IPS-11a (cell line): Measurements from ENCODE around the gene PCSK2.

Experiments used
- H3K4me3 ChIP-seq: one replicate; pipeline ENCODE4 v1.5.1; 2013; ENCODE audit warnings: low read depth, low read length, control low read depth

Gene PCSK2

DNA sequence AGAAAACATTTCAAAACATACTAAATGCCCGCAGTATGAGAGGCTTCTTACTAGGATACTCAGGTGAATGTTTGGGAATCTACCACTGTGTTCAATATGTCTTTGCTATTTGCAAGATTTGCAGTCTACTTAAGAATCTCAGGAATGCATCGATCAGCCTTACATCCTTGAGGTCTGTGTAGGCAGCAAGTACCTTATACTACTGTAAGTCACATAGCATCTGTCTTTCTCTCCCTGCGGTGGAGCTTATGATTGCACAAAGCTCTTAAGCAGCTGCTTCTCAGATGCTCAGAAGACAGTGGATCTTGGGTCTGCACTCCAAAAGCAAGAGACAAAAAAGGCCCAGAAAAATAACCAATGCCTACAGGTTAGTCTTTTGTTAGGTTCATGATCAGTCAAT, 21.4 kb downstream of the PCSK2 start:
- no peak overlapping the region for H3K4me3 ChIP-seq

DNA sequence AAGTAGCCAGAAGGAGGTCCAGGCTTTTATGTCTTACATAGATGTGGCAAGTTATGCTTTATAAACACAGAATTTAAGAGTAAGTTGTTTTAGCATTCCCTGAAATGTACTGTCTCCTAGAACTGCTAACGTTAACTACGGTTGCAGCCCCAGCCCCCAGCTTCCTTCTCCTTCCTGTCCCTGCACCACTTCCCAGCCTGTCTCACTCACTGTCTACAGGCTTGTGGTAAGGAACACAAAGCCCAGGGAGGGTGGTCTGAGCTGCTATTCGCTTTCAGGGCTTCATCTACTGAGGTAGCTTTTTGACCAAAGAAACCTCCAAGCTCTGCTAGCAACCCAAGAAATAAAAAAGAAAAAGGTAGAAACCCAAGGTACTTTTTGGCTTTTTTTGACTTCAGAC, 35.9 kb downstream of the PCSK2 start:
- no peak overlapping the region for H3K4me3 ChIP-seq

DNA sequence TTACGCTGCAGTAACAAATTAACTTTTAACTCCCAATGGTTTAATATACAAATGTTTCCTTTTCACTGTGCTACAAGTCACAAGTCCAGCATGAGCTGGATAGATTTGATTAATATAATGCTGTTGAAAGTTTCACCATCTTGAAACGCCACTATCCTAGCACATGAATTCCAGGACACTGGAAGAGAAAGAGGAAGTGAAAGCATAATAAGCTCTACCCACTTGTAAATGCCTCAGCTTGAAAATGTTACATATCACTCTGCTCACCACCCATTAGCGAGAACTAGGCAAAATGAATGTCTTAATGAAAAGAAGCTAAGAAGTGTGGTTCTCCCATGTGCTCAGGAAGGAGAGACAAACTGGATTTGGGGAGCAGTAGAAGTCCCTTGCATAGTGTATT, 46.9 kb downstream of the PCSK2 start:
- no peak overlapping the region for H3K4me3 ChIP-seq

DNA sequence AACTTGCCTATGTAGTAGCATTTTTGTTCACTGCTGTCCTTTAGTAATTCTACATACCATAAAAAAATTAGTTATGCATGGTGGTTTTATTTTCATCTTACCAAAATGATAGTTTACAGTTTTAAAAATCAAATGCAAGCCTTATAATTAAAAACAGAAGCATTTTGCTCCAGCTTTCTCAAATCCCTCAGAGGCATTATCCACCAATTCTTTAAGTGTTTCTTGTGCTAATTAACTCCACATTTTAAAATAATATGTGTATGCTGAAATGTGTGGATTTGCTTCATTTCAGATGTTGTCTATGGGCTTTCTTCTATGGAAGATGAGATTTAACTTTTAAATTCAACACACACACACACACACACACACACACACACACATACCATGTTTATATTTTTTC, 49.3 kb downstream of the PCSK2 start:
- no peak overlapping the region for H3K4me3 ChIP-seq

- H3K4me3 ChIP-seq = no peak overlapping the region
Measured at GRCh38 chr20:17281478-17281877, 54.6 kb downstream of the PCSK2 start.

- no peak overlapping the region for H3K4me3 ChIP-seq
Measured at GRCh38 chr20:17282501-17282900, 55.7 kb downstream of the PCSK2 start.

DNA sequence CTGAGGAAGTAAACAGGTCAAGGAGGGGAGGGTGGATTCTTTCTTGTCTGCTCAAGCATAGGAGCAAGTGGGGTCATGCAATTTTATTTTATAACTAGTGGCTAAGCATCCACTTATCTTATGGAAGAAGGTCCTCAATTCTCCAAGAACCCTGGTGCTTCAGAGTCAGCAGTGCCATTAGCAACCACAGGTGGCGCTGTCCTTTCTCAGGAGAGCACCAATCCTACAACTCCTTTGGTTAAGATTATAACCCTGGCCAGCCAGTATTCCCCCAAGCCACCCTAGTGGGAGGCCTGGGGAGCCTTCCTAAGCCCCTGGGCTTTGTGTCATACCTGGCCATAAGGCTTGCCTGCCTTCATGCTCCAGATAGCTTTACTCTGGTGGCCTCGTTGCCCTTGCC, 60.7 kb downstream of the PCSK2 start:
- no peak overlapping the region for H3K4me3 ChIP-seq

- H3K4me3 ChIP-seq = no peak overlapping the region
Measured at GRCh38 chr20:17287998-17288397, 61.2 kb downstream of the PCSK2 start.

- no peak overlapping the region for H3K4me3 ChIP-seq
Measured at GRCh38 chr20:17295151-17295726, 68.4 kb downstream of the PCSK2 start.

- no peak overlapping the region for H3K4me3 ChIP-seq
Measured at GRCh38 chr20:17295991-17296390, 69.2 kb downstream of the PCSK2 start.

DNA sequence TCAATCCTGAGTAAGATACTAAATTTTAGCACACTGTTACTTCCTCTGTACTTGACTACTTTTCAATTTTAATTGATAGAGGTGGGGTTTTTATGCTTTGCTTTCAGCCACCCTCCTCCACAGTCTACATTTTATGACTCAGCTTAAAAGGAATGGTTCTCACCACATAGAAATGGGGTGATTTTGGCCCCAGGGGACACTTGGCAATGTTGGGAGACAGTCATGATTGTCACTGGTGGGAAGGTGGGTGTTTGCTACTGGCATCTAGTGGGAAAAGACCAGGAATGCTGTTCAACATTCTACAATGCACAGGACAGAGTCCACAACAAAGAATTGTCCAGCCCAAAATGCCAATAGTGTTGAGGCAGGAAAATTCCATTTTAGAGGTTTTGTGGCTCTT, 71.3 kb downstream of the PCSK2 start:
- H3K4me3 ChIP-seq = no peak overlapping the region

DNA sequence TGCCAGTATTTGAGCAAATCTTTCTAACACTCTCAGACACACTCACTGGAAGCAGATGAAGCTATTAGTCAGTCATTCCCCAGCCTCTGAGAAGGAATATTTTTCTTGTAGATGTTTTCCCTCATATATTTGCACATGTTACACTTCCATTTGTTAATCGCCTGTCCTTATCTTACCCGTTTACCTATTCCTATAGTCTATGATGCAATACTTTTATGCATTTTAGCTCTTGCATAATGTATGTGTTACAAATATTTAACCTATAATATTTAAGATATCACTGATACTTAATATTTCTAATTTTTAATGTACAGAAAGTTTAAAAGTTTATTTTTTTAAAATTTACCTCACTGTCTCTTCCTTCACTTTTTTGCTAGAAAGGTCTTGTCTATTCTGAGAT, 71.9 kb downstream of the PCSK2 start:
- no peak overlapping the region for H3K4me3 ChIP-seq

DNA sequence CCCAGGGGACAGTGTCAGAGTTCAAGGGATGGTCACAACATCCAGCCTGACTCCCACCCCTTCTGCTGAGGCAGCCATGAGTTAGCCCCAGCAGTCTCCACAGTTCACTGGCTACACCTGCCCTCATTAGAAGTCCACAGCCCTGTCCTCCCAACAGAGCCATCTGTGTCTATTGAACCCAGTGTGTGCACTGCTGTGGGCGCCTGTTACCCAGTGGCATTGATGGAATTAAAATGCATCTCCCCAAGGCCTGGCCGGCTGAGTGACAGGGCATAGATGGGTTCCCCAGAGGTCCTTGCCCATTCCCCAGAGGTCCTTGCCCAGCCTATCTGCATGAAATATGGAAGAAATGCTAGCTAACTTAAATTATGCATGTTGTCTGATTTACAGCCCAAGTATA, 73.3 kb downstream of the PCSK2 start:
- H3K4me3 ChIP-seq = no peak overlapping the region

GRCh38 chr20:17304774-17305173, 77.9 kb downstream of the PCSK2 start:
- H3K4me3 ChIP-seq = no peak overlapping the region

DNA sequence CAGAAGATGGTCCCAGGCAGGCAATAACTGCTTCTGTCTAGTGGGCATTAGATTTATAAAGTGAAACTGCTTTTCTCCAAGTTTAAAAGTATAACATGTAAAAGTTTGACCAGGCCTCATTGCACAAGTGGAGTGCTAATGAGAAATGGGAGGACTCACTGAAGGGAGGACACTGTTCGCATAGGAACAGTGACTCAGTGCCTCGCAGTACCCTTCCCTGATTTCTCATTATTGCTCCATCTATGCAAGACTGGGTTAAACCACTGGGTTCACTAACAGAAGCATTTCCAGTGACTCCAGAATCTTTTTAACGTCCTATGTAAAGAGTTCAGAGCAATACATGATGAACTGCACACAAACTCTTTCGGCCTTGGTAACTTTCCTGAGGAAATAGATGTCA, 79.6 kb downstream of the PCSK2 start:
- H3K4me3 ChIP-seq = no peak overlapping the region

- no peak overlapping the region for H3K4me3 ChIP-seq
Measured at GRCh38 chr20:17314264-17314663, 87.4 kb downstream of the PCSK2 start.

DNA sequence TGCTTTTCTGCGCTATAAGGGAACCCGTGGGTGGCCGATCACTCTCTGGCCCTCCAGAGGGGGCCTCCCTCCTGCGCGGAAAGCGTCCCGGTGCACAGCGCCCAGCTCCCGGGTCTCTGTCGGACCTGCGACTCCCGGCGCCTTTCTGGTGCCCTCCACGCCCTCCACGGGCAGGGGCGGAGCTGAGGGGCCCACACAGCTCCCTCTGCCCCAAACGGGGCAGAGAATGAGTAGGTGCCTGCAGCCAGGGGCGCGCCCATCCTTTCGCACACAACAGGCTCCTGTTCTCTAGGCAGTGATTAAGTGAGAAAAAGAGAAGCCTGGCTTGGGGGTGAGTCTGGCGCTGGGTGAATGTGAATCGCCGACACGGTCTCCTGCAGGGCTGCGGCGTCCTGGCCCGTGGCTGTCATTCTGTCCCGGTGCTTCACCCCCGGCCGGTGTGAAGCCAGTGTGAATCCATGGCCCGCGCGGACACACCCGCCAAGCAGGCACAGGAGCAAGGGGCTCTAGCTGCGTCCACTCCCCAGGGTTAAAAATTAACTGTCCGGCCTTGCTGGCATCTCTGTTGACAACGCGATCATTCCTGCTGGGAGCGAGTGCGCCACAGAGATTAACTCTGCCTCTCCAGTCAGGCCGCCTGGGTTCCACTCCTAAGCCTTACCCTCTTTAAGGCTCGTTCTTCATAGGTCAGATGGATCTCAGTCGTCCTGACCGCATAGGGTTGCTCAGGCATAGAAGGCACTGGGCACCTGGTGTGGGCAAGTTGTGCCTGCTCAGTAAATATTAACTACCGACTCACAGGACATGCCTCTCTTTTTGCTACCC, 88.8 kb downstream of the PCSK2 start:
- no peak overlapping the region for H3K4me3 ChIP-seq

DNA sequence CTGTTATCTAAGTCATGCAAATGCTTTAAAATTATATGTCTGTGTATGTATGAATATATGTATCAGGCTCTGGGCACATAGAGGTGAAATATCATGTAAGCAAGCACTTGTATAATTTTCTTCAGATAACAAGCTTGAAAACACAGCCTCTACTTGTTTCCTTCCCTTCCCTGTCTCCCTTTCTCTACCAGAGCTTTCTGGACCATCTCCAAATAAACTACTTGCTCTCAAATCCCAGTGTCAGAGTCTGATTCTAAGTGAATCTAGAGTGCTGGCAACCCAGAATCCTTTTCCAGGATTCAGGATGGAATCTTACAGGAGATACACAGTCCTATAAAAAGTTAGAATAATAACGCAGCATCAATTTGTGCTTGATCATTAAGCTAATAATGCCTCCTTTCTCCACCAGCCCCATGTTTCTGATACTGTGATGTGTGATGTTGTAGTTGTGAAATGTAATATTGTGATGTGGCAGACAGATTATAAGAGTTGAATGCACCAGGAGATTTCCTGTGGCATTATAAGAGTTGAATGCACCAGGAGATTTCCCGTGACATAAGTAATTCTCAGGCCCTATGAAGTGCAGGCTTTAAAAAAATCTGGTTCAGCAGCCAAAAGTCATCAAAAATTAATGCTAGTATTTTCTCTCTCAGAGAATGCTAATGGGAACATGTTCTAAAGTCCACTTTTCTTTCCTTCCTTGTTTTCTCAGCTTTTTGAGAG, 89.6 kb downstream of the PCSK2 start:
- no peak overlapping the region for H3K4me3 ChIP-seq

GRCh38 chr20:17317341-17317740, 90.5 kb downstream of the PCSK2 start:
- no peak overlapping the region for H3K4me3 ChIP-seq

DNA sequence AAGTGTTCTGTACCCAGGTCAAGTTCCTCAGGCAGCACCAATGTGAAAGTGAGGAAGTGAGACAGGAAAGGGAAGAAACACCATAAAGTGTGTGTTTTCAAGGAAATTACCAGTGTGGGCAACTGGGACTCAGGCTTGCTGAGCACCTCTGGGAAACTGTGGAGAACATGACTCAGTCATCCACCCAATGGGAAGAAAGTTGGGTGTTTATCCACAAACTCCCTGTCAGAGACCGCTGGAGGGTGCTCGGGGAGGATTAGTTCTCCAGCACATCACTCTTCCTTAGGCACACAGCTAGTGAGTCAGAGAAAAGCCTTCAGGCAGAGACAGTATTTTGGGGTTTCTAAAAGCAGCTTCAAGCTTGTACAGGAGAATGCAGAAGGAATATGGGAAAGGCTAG, 93.6 kb downstream of the PCSK2 start:
- no peak overlapping the region for H3K4me3 ChIP-seq

DNA sequence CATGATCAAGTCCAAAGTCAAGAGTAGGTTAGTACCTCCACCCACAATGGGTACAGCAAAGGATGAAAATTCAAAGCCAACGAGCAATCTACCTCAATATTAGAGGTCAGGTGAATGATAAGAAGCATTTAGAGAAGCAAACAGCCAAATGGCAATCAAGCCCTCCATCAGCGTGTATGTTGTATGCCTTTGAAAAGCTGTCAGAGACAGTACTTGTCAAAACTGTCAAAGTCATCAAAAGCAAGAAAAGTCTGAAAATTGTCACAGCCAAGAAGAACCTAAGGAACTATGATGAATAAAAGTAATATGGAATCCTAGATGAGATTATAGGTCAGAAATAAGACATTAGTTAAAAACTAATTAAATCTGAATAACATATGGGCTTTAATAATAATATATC, 99.3 kb downstream of the PCSK2 start:
- H3K4me3 ChIP-seq = no peak overlapping the region
